Testis (tissue), 2 donors: ENCODE measurements around the gene CTBP1.

Experiments
- CTCF ChIP-seq, 3 experiments: fragments of 450-650 bp in 2 of 3; fragments of 200-600 bp in 1 of 3; sonication (generic) in 1 of 3; IDR thresholded peaks; one replicate each; pipeline ENCODE4 v1.5.1; 2016 to 2019; ENCODE audit warnings: antibody characterized with exemption in 3 of 3, mild to moderate bottlenecking in 2 of 3, moderate library complexity in 1 of 3
- POLR2A ChIP-seq: fragments of 450-650 bp; IDR thresholded peaks from one replicate; pipeline ENCODE4 v1.6.1; 2017; ENCODE audit warnings: antibody characterized with exemption, mild to moderate bottlenecking, moderate library complexity

GRCh38 chr4:1297456-1298325 is 48.8 kb upstream of the CTBP1 start:
- no peak for TF ChIP-seq CTCF (IDR thresholded peaks at IDR 0.05)
- TF ChIP-seq POLR2A, result no peak
